GM21390 (cell line): ENCODE data around the gene LDB1.

Experiments used
- ATAC-seq: cut with Tn5 transposase; IDR thresholded peaks from one replicate; pipeline ENCODE4 v1.9.1; 2021; ENCODE audit not compliant: unreplicated experiment

Gene LDB1

GRCh38 chr10:102135956-102136526 lies 15.9 kb upstream of the LDB1 start:
- ATAC-seq = no peak

DNA sequence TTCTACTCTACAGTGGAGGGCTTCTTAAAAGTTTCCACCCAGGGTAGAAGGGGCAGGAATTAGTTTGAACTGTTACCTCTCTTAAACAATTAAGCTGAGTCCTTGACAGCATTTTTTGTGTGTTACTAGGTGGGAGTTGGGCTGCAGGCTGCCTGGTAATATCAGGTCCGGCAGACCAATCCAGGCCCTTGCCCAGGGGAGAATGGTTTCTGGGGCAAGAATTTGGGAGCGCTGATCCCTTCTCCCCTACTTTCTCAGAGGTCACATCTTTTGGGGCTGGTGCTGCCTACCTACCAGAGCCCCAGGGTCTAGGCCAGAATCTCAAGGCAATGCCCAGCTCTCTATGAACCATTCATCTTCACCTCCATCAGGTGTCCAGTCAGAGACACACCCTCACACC lies 14.2 kb upstream of the LDB1 start:
- ATAC-seq = no peak

DNA sequence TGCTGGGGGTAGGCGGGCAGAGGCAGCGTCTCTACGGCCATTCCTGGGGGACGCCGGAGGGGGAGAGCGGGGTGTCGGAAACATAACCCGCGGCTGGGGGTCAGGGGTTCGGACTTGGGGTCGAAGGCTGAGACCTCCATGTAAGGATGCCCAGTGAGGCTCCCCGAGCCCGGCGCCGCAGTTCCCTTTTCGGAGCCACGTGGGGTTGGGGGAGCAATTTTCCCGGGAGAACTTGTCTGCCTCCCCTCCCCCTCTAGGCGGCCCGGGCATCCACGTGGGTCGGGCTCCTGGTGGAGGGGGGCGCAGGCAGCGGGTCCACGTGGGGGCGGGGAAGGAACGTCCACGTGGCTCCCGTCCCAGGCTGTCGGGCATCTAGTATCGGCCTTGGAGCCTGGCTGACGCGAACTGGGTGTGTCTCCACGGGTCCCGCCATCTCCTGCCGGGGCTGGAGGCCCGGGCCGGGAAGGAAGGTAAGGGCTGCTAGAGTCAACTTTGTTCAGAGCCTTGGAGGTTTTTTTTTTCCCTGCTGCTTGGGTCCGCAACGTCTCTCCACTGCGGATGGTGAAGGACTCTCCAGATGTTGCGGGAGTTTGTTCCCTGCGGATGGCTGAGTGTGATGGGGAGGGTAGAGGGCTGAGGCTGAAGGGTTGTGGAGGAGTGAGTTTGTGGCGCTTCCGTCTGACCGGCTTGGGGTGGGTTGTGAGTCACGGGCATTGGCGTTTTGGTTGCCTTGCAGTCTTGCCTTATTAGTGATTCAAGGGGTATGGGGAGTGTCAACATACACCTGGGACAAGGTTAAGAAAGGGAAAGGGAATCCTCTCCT lies 13.4 kb upstream of the LDB1 start:
- no peak for ATAC-seq

GRCh38 chr10:102132563-102133372 lies 12.6 kb upstream of the LDB1 start, which contains the start of gene PPRC1:
PPRC1 (plus strand) TSS chr10:102133040; CDS start chr10:102133069, 29 bp downstream.
- ATAC-seq = peak; percentile 92

GRCh38 chr10:102132193-102132562 lies 12.0 kb upstream of the LDB1 start:
- no peak for ATAC-seq

- ATAC-seq = no peak
These were observed 11.4 kb upstream of the LDB1 start for GRCh38 chr10:102131286-102132170.

- no peak for ATAC-seq
These were observed 3.1 kb upstream of the LDB1 start for GRCh38 chr10:102123223-102123622.

DNA sequence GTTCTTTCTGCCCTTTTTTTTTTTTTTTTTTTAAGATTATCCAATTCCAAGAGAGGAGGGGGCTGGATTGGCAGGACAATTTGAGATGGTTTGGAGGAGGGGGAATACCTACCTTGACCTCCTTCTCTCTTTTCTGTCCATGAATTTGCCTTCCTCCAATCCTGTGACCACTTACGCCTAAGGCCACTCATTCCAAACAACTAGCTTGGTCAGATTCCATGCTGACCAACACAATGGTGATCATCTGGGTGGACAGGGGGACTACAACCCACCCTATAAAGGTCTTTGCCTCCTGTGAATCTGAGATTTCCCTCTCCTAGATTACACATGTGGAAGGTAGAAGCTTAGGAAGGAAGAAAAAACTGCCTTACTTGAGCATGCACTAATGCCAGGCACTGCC lies 2.3 kb upstream of the LDB1 start:
- ATAC-seq = no peak

DNA sequence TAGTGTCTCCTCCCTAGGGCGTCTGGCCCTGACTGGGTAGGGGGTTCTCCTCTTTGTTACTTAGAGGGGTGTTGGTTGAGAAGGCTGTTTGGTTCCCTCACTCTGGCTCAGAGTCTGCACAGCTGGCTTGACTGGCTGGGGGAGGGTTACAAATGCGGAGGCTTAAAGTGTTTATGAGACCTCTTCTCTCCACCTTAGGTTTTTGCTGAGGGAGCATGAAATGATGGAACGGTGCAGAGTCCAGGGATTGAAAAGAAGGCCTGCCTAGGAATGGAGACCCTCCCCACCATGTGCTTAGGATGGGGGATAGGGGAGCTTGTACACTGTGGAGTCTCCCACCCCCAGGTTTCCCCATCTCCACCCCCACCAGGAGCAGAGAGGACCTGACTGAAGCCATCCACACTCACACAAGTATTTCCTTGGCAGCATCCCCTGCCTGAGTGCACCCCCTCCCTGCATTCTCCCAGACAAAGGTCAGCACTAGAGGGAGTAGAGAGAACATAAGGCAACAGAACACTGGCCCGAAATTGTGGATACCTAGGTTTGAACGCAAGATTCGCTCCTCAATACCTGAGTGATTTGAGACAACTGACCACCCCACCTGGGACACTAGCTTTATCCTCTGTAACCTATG lies 1.7 kb upstream of the LDB1 start:
- ATAC-seq = no peak

DNA sequence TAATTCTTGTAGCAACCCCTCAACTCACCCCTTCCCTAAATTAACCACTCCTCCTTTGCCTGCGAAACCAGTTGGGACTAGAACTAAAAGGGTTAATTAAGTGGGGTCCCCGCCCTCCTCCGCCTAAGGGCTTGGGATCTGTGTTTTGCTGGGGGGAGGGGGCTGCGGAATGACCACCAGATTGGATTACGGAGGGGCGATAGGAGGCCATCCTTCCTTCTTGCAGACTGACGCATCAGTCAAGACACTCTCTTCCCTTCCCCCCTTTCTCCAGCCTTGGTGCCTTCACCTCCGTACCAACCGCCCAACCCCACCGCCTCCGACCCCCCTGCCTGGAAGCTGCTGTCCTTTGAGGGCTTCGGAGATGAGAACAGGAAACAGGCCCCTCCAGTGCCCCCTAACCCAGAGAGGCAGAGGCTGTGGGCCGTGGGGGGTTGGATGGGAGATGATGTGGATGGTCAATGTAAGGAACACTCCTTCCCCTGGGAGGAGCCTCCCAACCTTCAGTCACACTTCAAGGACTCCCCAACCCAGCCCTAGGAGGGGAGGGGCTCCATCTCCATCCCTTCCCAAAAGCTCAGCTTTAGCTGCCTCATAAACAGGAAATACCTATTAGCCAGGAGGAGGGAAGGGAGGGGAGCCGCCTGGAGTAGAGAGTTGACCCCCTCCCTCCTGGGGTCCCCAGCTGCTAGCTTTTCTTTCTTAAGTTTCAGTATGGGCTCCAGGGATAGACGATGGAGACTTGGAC lies 997 bp upstream of the LDB1 start:
- no peak for ATAC-seq

GRCh38 chr10:102119417-102120141 lies 589 bp downstream of the LDB1 start:
- no peak for ATAC-seq

GRCh38 chr10:102118867-102119266 lies 1.3 kb downstream of the LDB1 start:
- ATAC-seq = no peak

DNA sequence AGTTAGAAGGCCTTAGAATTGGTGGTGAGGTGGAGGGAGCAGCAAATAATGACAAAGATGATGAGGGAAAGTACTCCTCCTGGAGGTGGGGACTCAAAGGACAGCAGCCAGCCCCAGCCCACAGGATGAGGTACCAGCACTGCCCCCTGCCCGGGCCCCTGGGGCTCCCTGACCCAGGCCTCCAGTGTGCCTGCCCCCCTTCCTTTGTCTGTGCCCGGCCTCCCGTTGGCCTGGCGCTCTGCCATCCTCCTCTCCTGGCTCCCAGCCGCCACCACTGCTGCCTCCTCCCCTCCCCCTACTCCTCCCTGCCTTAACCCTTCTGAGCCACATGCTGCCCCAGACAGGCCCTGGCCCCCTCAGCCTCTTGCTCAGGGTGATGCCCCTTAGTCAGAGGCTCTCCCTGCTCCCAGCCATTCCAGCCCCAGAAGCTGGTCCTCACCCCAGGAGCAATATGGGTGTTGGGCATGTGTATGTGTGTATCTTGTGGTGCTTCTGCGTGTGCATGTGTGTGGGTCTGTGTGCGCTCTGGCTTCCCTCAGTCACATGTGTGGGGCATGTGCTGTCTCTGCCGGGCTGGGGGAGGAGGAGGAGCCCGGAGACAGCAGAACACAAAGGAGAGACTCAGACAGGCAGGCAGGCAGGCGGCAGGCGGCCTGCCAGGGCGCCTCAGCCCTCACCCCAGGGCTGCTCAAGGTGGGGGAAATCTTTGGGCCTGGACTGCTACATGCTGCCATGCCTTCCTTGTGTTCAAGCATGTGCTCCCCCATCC lies 2.6 kb downstream of the LDB1 start:
- no peak for ATAC-seq

DNA sequence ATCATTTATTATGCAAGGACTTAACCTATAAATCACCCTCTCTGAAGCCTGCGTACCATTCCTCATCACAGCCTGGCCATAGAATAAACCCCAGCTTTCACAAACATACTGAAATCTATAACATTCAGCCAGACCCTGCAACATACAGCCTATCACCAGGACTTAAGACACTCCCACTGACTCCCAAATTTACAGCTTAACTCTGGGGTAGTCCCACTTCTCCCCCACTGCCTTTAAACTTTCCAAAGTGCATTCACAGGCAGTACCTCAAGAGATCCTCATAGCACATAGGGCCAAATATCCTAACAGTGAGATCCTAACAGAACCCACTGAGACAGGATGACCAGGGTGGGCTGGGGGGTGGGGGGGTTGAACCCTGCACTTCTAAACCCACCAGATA lies 3.5 kb downstream of the LDB1 start:
- ATAC-seq = no peak

- no peak for ATAC-seq
These were observed 4.4 kb downstream of the LDB1 start for GRCh38 chr10:102115775-102116174.

- ATAC-seq = peak; percentile 63
These were observed 5.1 kb downstream of the LDB1 start for GRCh38 chr10:102114861-102115618.
